Muscle layer of duodenum (tissue), 2 donors: Measurements from ENCODE around the gene MDFI.

ENCODE experiments used
- H3K27ac ChIP-seq: one replicate; pipeline ENCODE4 v1.7.0; 2013; ENCODE audit warnings: mild to moderate bottlenecking, low read length
- H3K27me3 ChIP-seq: one replicate; pipeline ENCODE4 v1.7.0; 2013; ENCODE audit warnings: low read depth, mild to moderate bottlenecking, control low read depth, low read length
- H3K36me3 ChIP-seq, 2 donors: one replicate each; pipeline ENCODE4 v1.7.0; 2013; ENCODE audit warnings: low read length in 2 of 2, control low read depth in 1 of 2, mild to moderate bottlenecking in 1 of 2; ENCODE audit not compliant: insufficient read depth in 2 of 2, control insufficient read depth in 1 of 2
- H3K4me1 ChIP-seq, 2 donors: one replicate each; pipeline ENCODE4 v1.7.0; 2013; ENCODE audit warnings: low read length in 2 of 2, mild to moderate bottlenecking in 2 of 2, control low read depth in 1 of 2, moderate library complexity in 1 of 2; ENCODE audit not compliant: insufficient read depth in 2 of 2, control insufficient read depth in 1 of 2
- H3K4me3 ChIP-seq, 2 donors: one replicate each; pipeline ENCODE4 v1.7.0; 2013; ENCODE audit warnings: low read length in 2 of 2, low read depth in 1 of 2, mild to moderate bottlenecking in 1 of 2
- H3K9me3 ChIP-seq, 2 donors: one replicate each; pipeline ENCODE4 v1.7.0; 2013; ENCODE audit warnings: low read length in 2 of 2, control low read depth in 1 of 2, mild to moderate bottlenecking in 1 of 2; ENCODE audit not compliant: control insufficient read depth in 1 of 2
- donor health status: healthy.

The MDFI gene

DNA sequence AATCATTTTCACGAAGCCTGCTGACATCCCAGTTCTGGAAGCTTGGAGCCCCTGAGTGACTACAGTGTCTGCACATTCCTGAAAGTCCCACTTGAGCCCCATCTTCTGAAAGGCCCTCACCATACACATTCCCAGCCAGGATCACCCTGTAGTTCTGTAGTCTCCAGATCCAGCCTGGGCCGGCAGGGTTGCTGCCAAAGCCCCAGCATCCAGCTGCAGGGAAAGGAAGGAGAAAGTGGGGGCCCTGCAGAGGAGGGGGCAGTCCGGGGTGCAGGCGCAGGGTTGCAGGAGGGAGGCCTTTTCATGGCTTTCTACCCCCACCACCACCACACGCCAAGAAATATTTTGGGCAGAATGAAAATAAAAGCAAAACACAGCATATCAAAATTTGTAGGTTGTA is 26.0 kb downstream of the MDFI start:
- H3K4me3 ChIP-seq: no peak overlapping the region
- H3K4me1 ChIP-seq: no peaks in the 10 kb centered on the region
- no peak overlapping the region for H3K27ac ChIP-seq
- no peaks in the 10 kb centered on the region for H3K36me3 ChIP-seq
- no peaks in the 10 kb centered on the region for H3K27me3 ChIP-seq
- H3K9me3 ChIP-seq: peaks cover 0 to 2% of the 10 kb centered on the region in 2 donors

DNA sequence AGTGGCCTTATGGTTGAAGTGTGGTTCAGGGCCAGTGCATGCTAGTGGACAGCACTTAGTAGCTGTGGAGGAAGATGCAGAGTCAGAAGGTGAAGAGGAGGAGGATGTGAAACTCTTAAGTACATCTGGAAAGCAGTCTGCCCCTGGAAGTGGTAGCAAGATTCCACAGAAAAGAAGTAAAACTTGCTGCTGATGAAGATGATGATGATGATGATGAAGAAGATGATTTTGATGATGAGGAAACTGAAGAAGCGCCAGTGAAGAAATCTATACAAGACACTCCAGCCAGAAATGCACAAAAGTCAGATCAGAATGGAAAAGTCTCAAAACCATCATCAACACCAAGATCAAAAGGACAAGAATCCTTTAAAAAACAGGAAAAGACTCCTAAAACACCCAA is 28.9 kb downstream of the MDFI start:
- Histone ChIP-seq H3K27me3 (no peaks in the 10 kb centered on the region), H3K9me3 (peaks cover 0 to 3% of the 10 kb centered on the region in 2 donors), H3K4me1 (no peaks in the 10 kb centered on the region), H3K27ac (no peak overlapping the region), H3K4me3 (no peak overlapping the region), H3K36me3 (no peaks in the 10 kb centered on the region)

DNA sequence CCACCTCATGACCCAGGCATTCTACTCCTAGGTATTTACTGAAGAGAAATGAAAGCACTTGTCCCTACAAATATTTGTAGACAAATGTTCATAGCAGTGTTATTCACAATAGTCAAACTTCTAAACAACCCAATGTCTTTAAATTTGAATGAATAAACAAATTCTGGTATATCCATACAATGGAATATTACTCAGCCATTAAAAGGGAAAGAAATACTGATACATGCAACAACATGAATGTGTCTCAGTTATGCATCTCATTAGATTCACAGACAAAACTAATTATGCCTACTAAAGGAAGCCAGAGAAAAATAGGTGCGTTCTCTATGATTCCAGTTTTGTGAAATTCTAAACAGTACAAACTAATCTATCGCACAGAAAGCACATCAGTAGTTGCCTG is 30.7 kb downstream of the MDFI start:
- H3K4me3 ChIP-seq: no peak overlapping the region
- H3K27ac ChIP-seq: no peak overlapping the region
- no peaks in the 10 kb centered on the region for H3K36me3 ChIP-seq
- H3K9me3 ChIP-seq: peaks cover 0 to 3% of the 10 kb centered on the region in 2 donors
- H3K27me3 ChIP-seq: no peaks in the 10 kb centered on the region
- H3K4me1 ChIP-seq: no peaks in the 10 kb centered on the region

DNA sequence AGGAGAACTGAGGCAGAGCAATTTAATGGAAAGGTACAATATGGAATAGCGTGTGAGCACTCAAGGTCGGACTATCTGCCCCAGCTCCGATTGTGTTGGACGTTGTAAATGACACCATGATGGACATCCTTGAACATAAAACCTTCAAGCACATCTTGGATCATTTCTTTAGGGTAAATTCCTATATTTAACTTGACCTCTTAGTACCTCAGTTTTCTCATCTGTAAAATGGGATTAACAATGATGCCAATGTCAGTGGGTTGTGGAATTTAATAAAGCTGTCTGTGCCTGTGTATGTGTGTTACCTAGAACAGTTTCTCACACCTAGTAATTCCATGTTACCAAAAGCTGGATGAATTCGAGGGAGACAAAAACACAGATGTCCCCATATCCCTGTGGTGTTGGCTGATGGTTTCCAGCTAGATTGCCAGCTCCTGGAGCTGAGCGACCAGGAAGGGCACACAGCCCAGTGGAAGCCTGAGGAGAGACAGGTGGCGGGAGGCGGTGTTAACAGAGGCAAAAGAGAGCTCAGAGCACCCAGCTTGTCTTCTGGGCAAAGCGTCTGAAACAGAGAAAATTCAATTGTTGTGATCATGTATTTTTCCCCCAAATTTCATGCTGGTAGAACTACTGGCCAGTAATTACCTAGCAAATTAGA is 32.6 kb downstream of the MDFI start:
- Histone ChIP-seq H3K27ac (no peak overlapping the region), H3K4me1 (no peaks in the 10 kb centered on the region), H3K9me3 (peaks cover 0 to 3% of the 10 kb centered on the region in 2 donors), H3K4me3 (no peak overlapping the region), H3K27me3 (no peaks in the 10 kb centered on the region), H3K36me3 (no peaks in the 10 kb centered on the region)

DNA sequence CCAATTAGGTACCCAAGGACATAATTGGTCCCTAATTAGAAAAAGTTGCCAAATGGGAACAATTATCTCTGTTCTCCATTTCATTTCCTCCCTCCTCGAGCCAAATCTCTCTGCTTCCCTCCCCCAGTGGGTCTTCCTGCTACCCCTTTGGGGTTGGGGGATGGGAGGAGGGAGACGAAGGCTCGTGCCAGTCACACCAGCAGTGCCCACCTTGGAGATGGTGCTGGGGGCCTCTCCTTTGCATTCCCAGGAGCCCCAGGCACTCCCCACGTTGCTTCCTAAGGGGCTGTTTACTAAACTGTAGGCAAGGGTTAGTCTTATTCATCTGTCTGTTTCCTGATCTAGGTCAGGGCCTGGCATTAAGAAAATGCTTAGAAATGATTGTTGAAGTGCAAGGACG is 33.1 kb downstream of the MDFI start:
- H3K27ac ChIP-seq: no peak overlapping the region
- peaks cover 0 to 3% of the 10 kb centered on the region in 2 donors for H3K9me3 ChIP-seq
- no peaks in the 10 kb centered on the region for H3K36me3 ChIP-seq
- no peak overlapping the region for H3K4me3 ChIP-seq
- H3K27me3 ChIP-seq: no peaks in the 10 kb centered on the region
- H3K4me1 ChIP-seq: no peaks in the 10 kb centered on the region

DNA sequence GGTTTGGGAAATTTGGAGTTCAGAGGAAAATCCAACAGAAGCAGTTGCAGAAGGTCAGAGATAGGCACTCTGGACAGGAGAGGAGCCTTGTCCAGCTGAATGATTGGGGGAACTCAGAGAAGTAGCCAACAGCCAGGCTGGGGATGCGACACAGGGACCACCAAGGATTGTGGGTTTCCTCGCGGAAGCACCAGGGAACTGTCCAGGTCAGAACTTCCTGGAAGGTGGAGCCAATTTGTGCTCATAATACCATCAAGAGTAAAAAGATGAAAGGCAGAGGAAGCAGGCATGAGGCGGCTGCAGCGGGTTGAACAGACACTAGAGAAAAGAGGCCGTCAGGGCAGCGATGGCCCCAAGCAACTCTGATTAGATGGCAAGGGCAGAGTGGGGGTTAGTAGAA is 33.7 kb downstream of the MDFI start:
- no peaks in the 10 kb centered on the region for H3K4me1 ChIP-seq
- H3K27me3 ChIP-seq: no peaks in the 10 kb centered on the region
- H3K9me3 ChIP-seq: peaks cover 0 to 3% of the 10 kb centered on the region in 2 donors

DNA sequence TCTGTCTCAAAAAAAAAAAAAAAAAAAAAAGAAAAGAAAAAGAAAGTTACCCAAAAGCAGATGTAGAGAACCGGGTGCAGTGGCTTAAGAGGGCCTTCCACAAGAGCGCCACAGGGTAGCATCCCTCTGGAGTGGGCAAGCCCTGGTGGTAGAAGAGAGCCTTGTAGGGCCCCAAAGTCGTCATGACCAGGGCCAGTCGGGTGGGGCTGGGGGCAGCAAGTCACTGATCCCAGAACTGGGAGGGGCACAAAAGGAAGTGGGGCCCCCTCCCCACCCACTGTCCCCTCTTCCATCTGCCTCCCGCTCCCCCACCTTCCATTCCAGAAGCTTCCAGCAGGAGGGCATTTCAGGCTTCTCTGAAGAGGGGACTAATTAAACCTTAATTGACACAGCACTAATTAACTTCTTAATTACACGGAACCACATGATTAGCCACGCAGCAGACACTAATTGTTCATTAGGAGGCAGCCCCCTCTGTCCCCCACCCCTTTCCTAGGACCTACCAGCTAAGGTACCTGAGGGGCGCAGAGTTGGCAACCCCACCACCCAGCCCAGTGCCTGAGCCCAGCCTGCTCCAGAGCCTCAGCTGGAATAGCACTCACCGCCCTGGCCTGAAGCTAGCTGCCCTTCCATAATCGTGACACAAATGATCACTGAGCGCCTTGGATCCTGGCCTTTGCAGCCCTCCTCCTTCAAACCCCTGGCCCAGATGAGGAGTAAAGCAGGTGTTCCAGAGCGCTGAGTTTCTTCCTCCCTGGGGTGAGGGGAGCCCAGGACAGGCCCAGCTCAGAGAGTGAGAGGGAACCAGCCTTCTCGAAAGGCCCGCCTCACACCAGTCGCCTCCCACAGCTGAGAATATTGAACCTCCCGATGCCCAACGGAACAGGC is 34.8 kb downstream of the MDFI start:
- no peaks in the 10 kb centered on the region for H3K36me3 ChIP-seq
- H3K27ac ChIP-seq: no peak overlapping the region
- H3K4me1 ChIP-seq: no peaks in the 10 kb centered on the region
- no peak overlapping the region for H3K4me3 ChIP-seq
- H3K9me3 ChIP-seq: peaks cover 0 to 3% of the 10 kb centered on the region in 2 donors
- no peaks in the 10 kb centered on the region for H3K27me3 ChIP-seq

More for the DNA sequence above, 33.7 kb downstream of the MDFI start:
- Histone ChIP-seq H3K4me3 (no peak overlapping the region), H3K36me3 (no peaks in the 10 kb centered on the region), H3K27ac (no peak overlapping the region)

DNA sequence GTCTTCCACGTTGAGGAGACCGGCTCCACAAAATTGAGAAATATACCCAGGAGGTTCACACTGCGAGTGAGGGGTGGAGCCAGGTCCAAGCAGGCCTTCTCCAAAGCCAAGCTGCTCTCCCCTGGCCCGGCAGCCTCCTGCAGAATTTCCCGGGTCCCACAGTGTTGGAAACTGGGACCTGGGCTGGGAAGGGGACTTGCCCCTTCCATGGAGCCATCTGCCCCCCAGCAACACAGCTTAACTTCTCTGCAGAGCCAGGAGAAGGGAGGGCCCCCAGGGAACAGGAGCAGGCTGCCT is 35.4 kb downstream of the MDFI start:
- no peaks in the 10 kb centered on the region for H3K4me1 ChIP-seq
- no peaks in the 10 kb centered on the region for H3K27me3 ChIP-seq
- H3K36me3 ChIP-seq: no peaks in the 10 kb centered on the region
- no peak overlapping the region for H3K4me3 ChIP-seq
- H3K9me3 ChIP-seq: peaks cover 0 to 3% of the 10 kb centered on the region in 2 donors
- no peak overlapping the region for H3K27ac ChIP-seq

DNA sequence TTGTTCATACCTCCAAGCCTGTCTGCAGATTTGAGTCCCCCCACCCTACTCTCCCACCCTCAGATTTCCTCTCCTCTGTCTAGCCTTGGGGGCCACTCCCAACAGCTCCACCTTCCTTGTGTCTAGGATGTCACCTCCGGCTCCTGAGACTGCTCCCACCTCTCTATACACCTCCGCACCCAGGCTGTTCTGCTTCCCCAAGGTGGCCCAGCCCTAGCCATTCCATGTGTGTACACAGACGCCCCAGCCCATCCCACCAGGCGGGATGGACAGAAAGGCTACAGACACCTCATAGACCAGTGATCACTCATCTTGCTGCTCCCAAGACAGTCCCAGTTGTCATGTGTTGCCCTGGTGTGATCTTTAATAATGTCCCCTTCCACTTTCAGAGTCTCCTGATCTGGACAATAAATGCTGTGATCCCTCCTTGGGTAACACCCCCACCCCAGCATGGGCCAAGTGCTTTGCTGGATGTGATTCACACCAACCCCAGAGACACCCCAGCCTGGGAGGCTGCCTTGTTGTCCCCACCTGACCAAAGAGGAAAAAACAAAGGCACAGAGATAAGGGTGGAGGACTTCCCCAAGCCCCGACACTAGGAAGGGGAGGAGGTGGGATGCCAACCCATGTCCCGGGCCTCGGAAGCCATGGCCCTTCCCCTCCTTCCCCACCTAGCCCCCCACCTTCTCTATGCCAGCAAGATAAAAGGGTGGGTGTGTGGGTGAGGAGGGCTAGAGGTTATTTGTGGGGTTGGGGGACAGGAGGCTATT is 36.1 kb downstream of the MDFI start:
- Histone ChIP-seq H3K4me3 (no peak overlapping the region), H3K27ac (no peak overlapping the region), H3K27me3 (no peaks in the 10 kb centered on the region), H3K4me1 (no peaks in the 10 kb centered on the region), H3K36me3 (no peaks in the 10 kb centered on the region), H3K9me3 (no peaks in the 10 kb centered on the region)

DNA sequence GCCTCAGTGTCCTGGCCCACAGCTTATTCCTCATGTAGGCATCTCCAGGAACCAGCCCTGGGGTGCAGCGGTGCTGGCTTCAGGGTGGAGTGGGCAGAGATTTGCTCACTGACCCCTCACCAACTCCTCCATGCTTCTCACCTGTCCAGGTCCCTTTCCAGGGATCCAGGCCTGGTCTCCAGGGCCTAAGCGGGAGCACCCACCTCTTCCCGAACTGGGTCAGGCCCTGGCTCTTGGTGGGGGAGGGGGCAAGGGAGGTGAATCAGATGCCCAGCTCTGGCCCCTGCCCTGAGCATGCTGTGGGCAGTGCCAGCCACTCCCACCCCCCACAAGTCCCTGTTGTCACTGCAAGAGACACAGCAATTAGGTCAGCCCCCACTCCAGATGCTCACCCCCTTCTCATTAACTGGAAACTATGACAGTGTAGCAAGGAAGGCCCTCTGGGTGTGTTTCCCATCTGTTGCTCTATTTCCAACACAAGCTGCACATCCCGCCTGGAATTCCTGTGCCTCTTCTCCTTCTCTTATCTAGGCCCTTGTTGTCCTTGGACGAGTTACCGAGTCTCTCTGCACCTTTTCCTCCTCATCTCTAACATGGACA is 37.0 kb downstream of the MDFI start:
- no peaks in the 10 kb centered on the region for H3K9me3 ChIP-seq
- no peak overlapping the region for H3K27ac ChIP-seq
- no peaks in the 10 kb centered on the region for H3K4me1 ChIP-seq
- no peak overlapping the region for H3K4me3 ChIP-seq
- no peaks in the 10 kb centered on the region for H3K27me3 ChIP-seq
- no peaks in the 10 kb centered on the region for H3K36me3 ChIP-seq

DNA sequence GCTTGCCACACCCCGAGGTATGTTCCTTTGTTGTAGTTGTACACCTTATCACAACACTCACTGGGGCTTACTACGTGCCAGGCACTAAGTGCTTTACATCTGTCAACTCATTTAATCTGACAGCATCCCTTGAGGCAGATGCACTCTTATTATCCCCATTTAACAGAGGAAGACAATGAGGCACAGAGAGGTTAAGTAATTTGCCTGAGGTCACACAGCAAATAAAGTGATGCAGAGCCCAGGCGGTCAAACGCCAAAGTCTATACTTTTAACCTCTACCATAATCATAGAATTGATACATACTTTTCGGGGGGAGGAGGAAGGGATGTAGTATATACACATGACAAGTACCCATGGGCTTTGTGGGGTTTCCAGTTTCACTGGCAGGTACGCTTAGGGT is 37.7 kb downstream of the MDFI start:
- Histone ChIP-seq H3K4me1 (no peaks in the 10 kb centered on the region), H3K27ac (no peak overlapping the region), H3K27me3 (no peaks in the 10 kb centered on the region), H3K4me3 (no peak overlapping the region), H3K9me3 (no peaks in the 10 kb centered on the region), H3K36me3 (no peaks in the 10 kb centered on the region)
